KMS-11 (cell line): ENCODE measurements around the gene RUNX3.

Experiments
- H2AFZ ChIP-seq: fragments of 200-600 bp; sonication (generic); 2 replicates; pipeline ENCODE4 v1.6.1; 2016; ENCODE audit warnings: antibody characterized with exemption, mixed run types, low read depth
- H3K27ac ChIP-seq: fragments of 200-600 bp; sonication (generic); 2 replicates; pipeline ENCODE4 v1.6.1; 2016; ENCODE audit warnings: mild to moderate bottlenecking, mixed run types
- H3K27me3 ChIP-seq: fragments of 200-600 bp; sonication (generic); 2 replicates; pipeline ENCODE4 v1.6.1; 2017; ENCODE audit warnings: mild to moderate bottlenecking, low read depth, mixed run types, moderate library complexity; ENCODE audit not compliant: insufficient read depth
- H3K36me3 ChIP-seq: fragments of 200-600 bp; sonication (generic); 2 replicates; pipeline ENCODE4 v1.6.1; 2017; ENCODE audit warnings: mild to moderate bottlenecking, mixed run types; ENCODE audit not compliant: insufficient read depth
- H3K4me1 ChIP-seq: fragments of 200-600 bp; sonication (generic); 2 replicates; pipeline ENCODE4 v1.6.1; 2016; ENCODE audit warnings: mild to moderate bottlenecking, low read depth, mixed run types; ENCODE audit not compliant: poor library complexity, severe bottlenecking
- H3K4me2 ChIP-seq: fragments of 200-600 bp; sonication (generic); 2 replicates; pipeline ENCODE4 v1.7.0; 2016; ENCODE audit warnings: mild to moderate bottlenecking, mixed run types
- H3K4me3 ChIP-seq: fragments of 200-600 bp; sonication (generic); IDR thresholded peaks from 2 replicates; pipeline ENCODE4 v1.6.1; 2017; ENCODE audit warnings: low read depth, low read length, mixed read lengths; ENCODE audit not compliant: insufficient read depth
- H3K79me2 ChIP-seq: fragments of 200-600 bp; sonication (generic); 2 replicates; pipeline ENCODE4 v1.6.1; 2016; ENCODE audit warnings: low read depth, mixed run types; ENCODE audit not compliant: insufficient read depth
- H3K9ac ChIP-seq: fragments of 200-600 bp; sonication (generic); 2 replicates; pipeline ENCODE4 v1.6.1; 2016; ENCODE audit warnings: mild to moderate bottlenecking, mixed run types
- H4K20me1 ChIP-seq: fragments of 200-600 bp; sonication (generic); 2 replicates; pipeline ENCODE4 v1.6.1; 2016; ENCODE audit warnings: mild to moderate bottlenecking, mixed run types; ENCODE audit not compliant: insufficient read depth
- CTCF ChIP-seq: fragments of 200-600 bp; sonication (generic); conservative IDR thresholded peaks from 2 replicates; pipeline ENCODE4 v1.6.1; 2017; ENCODE audit warnings: low read depth, mild to moderate bottlenecking, antibody characterized with exemption, low read length, moderate library complexity, mixed read lengths

RUNX3 gene

GRCh38 chr1:24890887-24891286 lies 39.2 kb downstream of the RUNX3 start:
- H3K36me3 ChIP-seq, result no peaks in the 10 kb centered on the region
- no peak overlapping the region for H2AFZ ChIP-seq
- H3K79me2 ChIP-seq, result no peaks in the 10 kb centered on the region
- no peak overlapping the region for H3K4me2 ChIP-seq
- H3K27ac ChIP-seq, result no peak overlapping the region
- no peak for TF ChIP-seq CTCF
- no peaks in the 10 kb centered on the region for H4K20me1 ChIP-seq
- no peaks in the 10 kb centered on the region for H3K27me3 ChIP-seq
- H3K4me1 ChIP-seq, result no peaks in the 10 kb centered on the region
- no peak overlapping the region for H3K4me3 ChIP-seq
- H3K9ac ChIP-seq, result no peak overlapping the region

- Histone ChIP-seq H3K4me2 (no peak overlapping the region), H4K20me1 (no peaks in the 10 kb centered on the region), H2AFZ (no peak overlapping the region), H3K27me3 (no peaks in the 10 kb centered on the region), H3K9ac (no peak overlapping the region), H3K27ac (no peak overlapping the region), H3K4me3 (no peak overlapping the region), H3K4me1 (no peaks in the 10 kb centered on the region), H3K36me3 (no peaks in the 10 kb centered on the region), H3K79me2 (no peaks in the 10 kb centered on the region)
- no peak for TF ChIP-seq CTCF
Measured at GRCh38 chr1:24888971-24889676, 41.0 kb downstream of the RUNX3 start.

- H3K79me2 ChIP-seq, result no peaks in the 10 kb centered on the region
- H3K4me2 ChIP-seq, result no peak overlapping the region
- no peak overlapping the region for H3K9ac ChIP-seq
- no peak overlapping the region for H2AFZ ChIP-seq
- no peaks in the 10 kb centered on the region for H3K4me1 ChIP-seq
- no peaks in the 10 kb centered on the region for H3K36me3 ChIP-seq
- H4K20me1 ChIP-seq, result no peaks in the 10 kb centered on the region
- no peaks in the 10 kb centered on the region for H3K27me3 ChIP-seq
- no peak overlapping the region for H3K27ac ChIP-seq
- no peak overlapping the region for H3K4me3 ChIP-seq
- TF ChIP-seq CTCF, result no peak
Measured at GRCh38 chr1:24888061-24888970, 41.8 kb downstream of the RUNX3 start.

GRCh38 chr1:24886241-24886640 lies 43.8 kb downstream of the RUNX3 start:
- Histone ChIP-seq H3K27ac (no peak overlapping the region), H3K4me3 (no peak overlapping the region), H3K27me3 (no peaks in the 10 kb centered on the region), H3K4me1 (no peaks in the 10 kb centered on the region), H2AFZ (no peak overlapping the region), H3K9ac (no peak overlapping the region), H4K20me1 (no peaks in the 10 kb centered on the region), H3K79me2 (no peaks in the 10 kb centered on the region), H3K36me3 (no peaks in the 10 kb centered on the region), H3K4me2 (no peak overlapping the region)
- TF ChIP-seq CTCF, result no peak
